Measurements from ENCODE around the gene COPS9.

Gene COPS9

GRCh38 chr2:240134956-240135520, 1.1 kb downstream of the COPS9 start:
- no peak for DNase-seq (ENCODE audit: low read depth in 2 of 2)

- no peak for DNase-seq (ENCODE audit: low read depth in 2 of 2)
Observed at GRCh38 chr2:240134466-240134865, 1.6 kb downstream of the COPS9 start.

GRCh38 chr2:240133401-240133800, 2.7 kb downstream of the COPS9 start:
- no peak for DNase-seq (ENCODE audit: low read depth in 2 of 2)

- DNase-seq (ENCODE audit: low read depth in 2 of 2): no peak
Observed at GRCh38 chr2:240132651-240132980, 3.5 kb downstream of the COPS9 start.

GRCh38 chr2:240131941-240132650, 4.0 kb downstream of the COPS9 start:
- DNase-seq (ENCODE audit: low read depth in 2 of 2): no peak

- DNase-seq (ENCODE audit: low read depth in 2 of 2): no peak
Observed at GRCh38 chr2:240131296-240131695, 4.8 kb downstream of the COPS9 start.

GRCh38 chr2:240130393-240131195, 5.5 kb downstream of the COPS9 start:
- no peak for DNase-seq (ENCODE audit: low read depth in 2 of 2)

GRCh38 chr2:240129731-240130392, 6.2 kb downstream of the COPS9 start:
- DNase-seq (ENCODE audit: low read depth in 2 of 2): no peak

GRCh38 chr2:240129311-240129710, 6.8 kb downstream of the COPS9 start:
- no peak for DNase-seq (ENCODE audit: low read depth in 2 of 2)

- DNase-seq (ENCODE audit: low read depth in 2 of 2): no peak
Observed at GRCh38 chr2:240128608-240129145, 7.4 kb downstream of the COPS9 start.

GRCh38 chr2:240127911-240128607, 8.0 kb downstream of the COPS9 start:
- DNase-seq (ENCODE audit: low read depth in 2 of 2): no peak

- DNase-seq (ENCODE audit: low read depth in 2 of 2): no peak
Observed at GRCh38 chr2:240127191-240127750, 8.8 kb downstream of the COPS9 start.

GRCh38 chr2:240126731-240127130, 9.4 kb downstream of the COPS9 start:
- DNase-seq (ENCODE audit: low read depth in 2 of 2): no peak

- no peak for DNase-seq (ENCODE audit: low read depth in 2 of 2)
Observed at GRCh38 chr2:240125742-240126141, 10.4 kb downstream of the COPS9 start.

- no peak for DNase-seq (ENCODE audit: low read depth in 2 of 2)
Observed at GRCh38 chr2:240124651-240125030, 11.5 kb downstream of the COPS9 start.

GRCh38 chr2:240123821-240124650, 12.1 kb downstream of the COPS9 start:
- no peak for DNase-seq (ENCODE audit: low read depth in 2 of 2)

GRCh38 chr2:240121675-240122074, 14.4 kb downstream of the COPS9 start:
- no peak for DNase-seq (ENCODE audit: low read depth in 2 of 2)

GRCh38 chr2:240121190-240121589, 14.9 kb downstream of the COPS9 start:
- no peak for DNase-seq (ENCODE audit: low read depth in 2 of 2)

- no peak for DNase-seq (ENCODE audit: low read depth in 2 of 2)
Observed at GRCh38 chr2:240114233-240114632, 21.9 kb downstream of the COPS9 start.

GRCh38 chr2:240112914-240113690, 23.0 kb downstream of the COPS9 start:
- DNase-seq (ENCODE audit: low read depth in 2 of 2): no peak
